GM18867 (cell line): ENCODE data around the gene BRD3OS.

Experiments
- ATAC-seq: cut with Tn5 transposase; IDR thresholded peaks from one replicate; pipeline ENCODE4 v1.9.1; 2021; ENCODE audit warnings: mild to moderate bottlenecking, moderate library complexity; ENCODE audit not compliant: unreplicated experiment

Gene BRD3OS

GRCh38 chr9:134032456-134033222 lies 7.4 kb downstream of the BRD3OS start:
- ATAC-seq: no peak

- no peak for ATAC-seq
Measured at GRCh38 chr9:134033516-134034214, 8.4 kb downstream of the BRD3OS start.

GRCh38 chr9:134034215-134035040 lies 9.1 kb downstream of the BRD3OS start:
- no peak for ATAC-seq

DNA sequence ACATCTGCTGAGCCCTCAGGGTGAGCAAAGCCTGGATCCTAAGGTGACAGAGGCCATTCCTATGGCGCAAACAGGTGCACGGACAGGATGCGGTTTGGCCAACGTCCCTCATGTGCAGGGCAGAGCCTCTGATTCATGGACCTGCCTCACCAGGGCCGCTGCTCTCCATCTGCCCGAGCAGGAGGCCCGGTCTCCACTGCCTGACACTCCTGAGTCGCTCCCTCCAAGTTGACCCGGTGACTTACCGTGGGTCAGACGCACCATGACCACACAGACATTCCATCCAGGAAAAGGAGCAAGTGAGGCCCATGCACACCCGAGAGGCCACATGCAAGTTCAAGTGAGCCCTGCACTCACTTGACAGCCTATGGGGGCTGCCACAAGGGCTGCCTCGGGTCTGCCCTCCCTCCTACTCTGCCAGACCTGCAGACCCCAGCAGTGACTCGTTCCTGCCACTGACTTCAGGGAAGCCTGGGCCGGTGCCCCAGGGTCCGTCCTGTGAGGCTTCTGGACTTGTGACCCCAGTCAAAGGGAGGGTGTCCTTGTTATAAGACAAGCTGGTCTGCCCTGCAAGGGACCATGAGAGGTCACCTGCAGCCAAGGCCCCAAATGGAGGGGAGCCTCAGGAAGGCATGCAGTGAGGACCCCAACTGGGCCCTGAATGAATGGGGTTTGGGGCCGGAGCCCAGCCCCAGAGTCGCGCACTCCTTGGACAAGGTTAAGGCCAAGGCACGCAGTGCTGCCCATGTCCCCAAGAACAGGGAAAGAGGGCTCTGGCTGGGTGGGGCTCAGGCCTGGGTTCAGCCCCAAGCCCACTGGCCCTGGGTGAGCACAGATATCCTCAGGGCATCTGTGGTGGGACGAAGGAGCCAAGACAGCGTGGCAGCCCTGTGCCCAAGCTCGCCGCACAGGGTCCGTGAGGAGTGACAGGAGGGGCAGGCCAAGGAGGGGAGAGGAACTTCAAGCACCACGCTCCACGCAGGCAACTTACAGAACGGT lies 10.1 kb downstream of the BRD3OS start:
- ATAC-seq: no peak

- ATAC-seq: no peak
Measured at GRCh38 chr9:134036130-134036529, 10.8 kb downstream of the BRD3OS start.

DNA sequence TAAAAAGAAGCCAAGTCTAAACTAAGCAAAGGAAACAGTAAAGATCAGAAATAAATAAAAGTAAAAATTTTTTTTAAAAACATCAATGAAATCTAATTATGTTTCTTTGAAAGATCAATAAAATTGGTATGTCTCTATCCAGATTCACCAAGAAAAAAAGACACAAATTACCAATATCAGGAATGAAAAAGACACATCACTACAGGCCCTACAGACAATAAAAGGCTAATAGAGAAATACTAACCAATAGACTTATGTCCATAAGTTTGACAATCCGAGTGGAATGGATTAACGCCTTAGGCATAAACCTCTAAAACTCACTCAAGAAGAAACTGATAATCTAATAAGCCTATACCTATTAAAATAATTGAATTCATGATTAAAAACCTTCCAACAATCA lies 12.4 kb downstream of the BRD3OS start:
- no peak for ATAC-seq

- no peak for ATAC-seq
Measured at GRCh38 chr9:134039386-134040175, 14.3 kb downstream of the BRD3OS start.

DNA sequence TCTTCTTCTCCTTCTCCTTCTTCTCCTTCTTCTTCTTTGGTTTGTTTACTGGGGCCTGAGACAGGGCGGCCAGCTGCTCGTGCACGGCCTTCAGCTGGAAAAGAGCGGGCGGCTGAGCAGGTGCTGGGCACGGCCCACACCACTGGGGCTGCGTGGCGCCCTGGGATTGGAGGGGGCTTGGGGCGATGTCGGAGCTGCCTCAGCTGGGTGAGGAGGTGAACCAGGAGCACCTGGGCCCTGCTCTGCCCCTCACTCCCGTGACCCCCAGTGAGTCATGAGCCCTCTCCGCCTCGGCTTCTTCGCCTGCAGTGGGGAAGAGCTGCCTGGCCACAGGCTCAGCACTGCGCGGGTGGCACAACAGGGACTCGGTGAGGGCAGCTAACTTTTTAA lies 14.9 kb downstream of the BRD3OS start:
- ATAC-seq: no peak

- ATAC-seq: no peak
Measured at GRCh38 chr9:134040781-134041648, 15.7 kb downstream of the BRD3OS start.

DNA sequence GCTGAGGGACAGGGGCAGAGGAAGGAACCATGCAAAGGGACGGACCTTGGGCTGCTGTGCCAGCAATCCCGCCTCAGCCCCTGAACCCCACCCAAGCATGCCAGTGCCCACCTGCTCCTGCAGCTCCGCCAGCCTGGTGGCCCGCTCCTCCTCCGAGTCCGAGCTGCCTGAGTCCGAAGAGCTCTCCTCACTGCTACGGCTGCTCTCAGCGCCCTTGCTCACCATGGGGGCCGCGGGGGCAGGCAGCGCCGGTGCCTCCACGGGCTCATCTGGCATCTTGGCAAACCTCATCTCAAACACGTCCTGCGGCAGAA lies 16.3 kb downstream of the BRD3OS start:
- no peak for ATAC-seq

DNA sequence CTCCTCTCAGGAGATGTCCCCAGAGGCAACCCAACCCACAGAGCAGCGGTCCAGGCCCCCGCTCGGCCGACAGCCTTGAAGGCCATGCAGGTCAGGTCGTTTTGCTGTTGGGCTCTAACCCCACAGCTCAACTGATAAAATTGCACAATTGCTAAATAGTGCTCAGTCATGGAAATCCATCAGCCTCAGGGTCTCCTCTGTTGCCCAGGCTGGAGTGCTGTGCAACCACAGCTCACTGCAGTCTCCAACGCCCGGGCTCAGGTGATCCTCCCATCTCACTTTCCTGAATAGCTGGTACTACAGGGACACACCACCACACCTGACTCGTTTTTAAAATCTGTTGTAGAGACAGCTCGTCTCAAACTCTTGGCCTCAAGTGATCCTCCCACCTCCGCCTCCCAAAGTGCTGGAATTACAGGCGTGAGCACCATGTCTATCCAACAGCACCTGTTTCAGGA lies 18.3 kb downstream of the BRD3OS start:
- ATAC-seq: no peak

GRCh38 chr9:134044944-134045343 lies 19.7 kb downstream of the BRD3OS start:
- ATAC-seq: no peak

GRCh38 chr9:134045841-134046544 lies 20.7 kb downstream of the BRD3OS start:
- no peak for ATAC-seq

- no peak for ATAC-seq
Measured at GRCh38 chr9:134046894-134047681, 21.8 kb downstream of the BRD3OS start.

DNA sequence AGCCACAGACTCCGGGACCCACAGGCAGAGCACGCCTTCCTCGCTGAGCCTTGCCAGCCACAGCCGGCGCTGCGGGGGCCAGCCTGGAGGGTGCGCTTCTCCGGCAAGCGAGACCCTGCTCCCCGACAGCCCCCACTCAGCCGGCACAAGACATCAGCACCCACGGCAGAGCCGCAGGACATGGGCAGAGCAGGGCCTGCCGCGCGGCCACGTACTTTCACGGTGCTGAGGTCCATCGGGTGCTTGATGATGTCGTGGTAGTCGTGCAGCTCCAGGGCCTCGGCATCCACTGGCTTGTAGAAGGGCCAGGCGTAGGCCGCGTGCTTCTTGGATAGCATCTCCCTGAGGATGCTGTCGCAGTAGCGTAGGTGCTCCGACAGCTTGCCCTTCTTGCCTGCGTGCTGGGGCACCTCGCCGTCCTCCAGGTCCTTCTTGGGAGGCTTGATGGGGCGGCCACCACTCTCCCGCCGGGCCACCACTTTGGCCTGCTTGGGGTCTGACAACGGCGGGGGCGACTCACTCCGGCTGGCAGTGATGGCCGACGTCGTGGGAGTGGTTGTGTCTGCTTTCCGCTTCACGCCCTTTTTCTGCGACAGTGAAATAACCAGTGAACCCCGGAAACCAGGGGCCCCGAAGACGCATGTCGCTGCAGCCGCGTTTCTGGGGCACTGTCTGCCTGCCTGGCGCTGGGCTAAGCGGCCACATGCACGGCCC lies 22.7 kb downstream of the BRD3OS start:
- ATAC-seq: no peak

- ATAC-seq: no peak
Measured at GRCh38 chr9:134048582-134048968, 23.3 kb downstream of the BRD3OS start.

GRCh38 chr9:134049236-134049635 lies 24.0 kb downstream of the BRD3OS start:
- ATAC-seq: no peak
